ENCODE data around the gene RIOK2. TPM values are rescaled to one million over a fixed set of nuclear protein-coding genes. Genes with fewer than 3 reads are reported as not detected.

The RIOK2 gene
- 24.9 and 27.9 TPM in 2 replicates for total RNA-seq

DNA sequence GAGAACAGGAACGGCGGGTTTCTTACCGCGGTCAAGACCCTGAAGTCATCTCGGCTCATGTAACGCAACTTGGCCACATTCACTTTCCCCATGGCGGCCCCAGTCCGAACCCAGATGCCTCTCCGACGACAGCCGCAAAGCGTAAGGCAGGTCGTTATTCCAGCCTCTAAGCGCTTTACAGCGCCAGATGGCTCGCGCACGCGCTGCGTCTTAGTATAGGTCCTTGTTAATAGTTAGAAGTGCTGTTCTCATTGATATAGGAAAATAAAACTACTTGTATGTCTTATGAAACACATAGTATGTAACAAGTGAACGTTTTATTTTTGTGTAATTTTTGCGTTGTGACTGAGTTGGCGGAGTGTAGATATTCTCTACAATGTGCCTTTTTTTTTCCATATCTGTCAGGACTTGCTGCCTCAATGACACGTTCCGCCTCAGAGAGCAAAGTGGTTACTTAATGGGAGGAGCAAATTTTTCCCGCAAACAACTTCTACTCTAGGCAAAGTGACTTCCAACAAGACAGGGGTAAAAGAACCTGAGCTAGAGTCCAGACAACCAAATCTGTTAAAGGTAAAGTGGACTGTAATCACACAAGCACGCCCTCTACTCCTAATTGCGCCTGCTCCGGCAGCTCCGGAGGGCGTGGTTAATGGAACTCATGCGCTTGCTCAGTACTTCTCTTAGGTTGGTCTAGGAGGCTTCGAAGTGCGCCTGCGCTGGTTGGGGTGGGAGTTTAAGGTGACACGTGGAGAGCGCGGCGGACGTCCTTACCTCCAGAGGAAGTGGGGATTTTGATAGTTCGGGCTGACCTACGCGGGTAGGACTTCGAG, at the start of gene RIOK2:
RIOK2 (minus strand) TSS at position 148 of the 830 bp plus-strand sequence; CDS start at position 92, 56 bp downstream.

DNA sequence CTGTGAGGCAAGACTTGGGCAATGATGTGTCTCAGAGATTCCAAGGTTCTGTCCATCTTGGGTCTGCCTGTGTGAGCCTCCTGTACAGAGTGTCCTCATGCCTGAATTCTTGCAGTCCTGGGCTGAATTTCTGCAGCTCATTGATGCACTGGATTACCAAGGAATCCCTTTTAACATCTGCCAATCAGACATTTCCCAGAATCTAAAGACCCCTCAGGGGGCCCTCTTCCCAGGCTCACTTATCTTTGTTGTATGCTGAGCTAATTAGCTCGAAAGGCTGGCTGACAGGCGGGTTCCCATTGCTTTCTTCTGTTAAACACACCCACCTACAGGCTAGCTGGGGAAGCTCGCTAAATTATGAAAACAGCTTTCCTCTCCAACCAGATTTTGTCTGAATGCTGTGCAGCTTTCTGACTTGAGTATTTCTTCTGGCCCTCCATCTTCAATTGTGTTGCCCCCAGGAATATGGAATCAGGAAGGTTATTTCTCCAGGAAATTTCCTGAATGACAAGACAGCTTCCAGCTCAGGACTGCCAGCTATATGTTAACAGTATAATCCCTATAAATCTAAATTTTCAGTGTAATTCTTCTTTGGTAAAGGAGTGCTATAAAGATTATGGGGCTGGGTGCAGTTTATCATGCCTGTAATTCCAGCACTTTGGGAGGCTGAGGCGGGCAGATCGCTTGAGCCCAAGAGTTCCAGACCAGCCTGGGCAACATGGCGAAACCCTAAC, 40.4 kb downstream of the RIOK2 start, which contains the start of gene LIX1:
LIX1 (minus strand) TSS at position 91 of the 734 bp plus-strand sequence; CDS start at position 56, 35 bp downstream.

Other genes starting within 250 kb of the RIOK2 start
- 45.4 and 52.7 TPM in 2 replicates for gene LNPEP, start 247.2 kb downstream of the RIOK2 start, total RNA-seq
- not detected in 2 replicates for gene LIX1, start 40.6 kb downstream of the RIOK2 start, total RNA-seq

Data from smooth muscle cell of the pulmonary artery (primary cell).